GM13976 (cell line): Measurements from ENCODE around the gene NUDT14.

Source experiments
- DNase-seq: peaks from one replicate; pipeline ENCODE4 v3.0.0; 2012; ENCODE audit warnings: low spot score
- CTCF ChIP-seq: IDR thresholded peaks from 2 replicates; pipeline ENCODE4 v1.5.1; 2012; ENCODE audit warnings: borderline replicate concordance, mild to moderate bottlenecking; ENCODE audit not compliant: insufficient read depth; ENCODE audit errors: extremely low read depth, missing control alignments, control extremely low read depth
- in situ Hi-C: fragments of 300-500 bp; cut with MboI; formaldehyde crosslinking; loops from one replicate; pipeline ENCODE4 v1.12.0; 2022; ENCODE audit warnings: low sequenced_read_pairs, mixed read lengths, inconsistent platforms; ENCODE audit not compliant: unreplicated experiment

Gene NUDT14

GRCh38 chr14:105193916-105194782 is 13.0 kb upstream of the NUDT14 start:
- DNase-seq = no peak
- in situ Hi-C loops = no loop called here
- no peak for TF ChIP-seq CTCF

- no peak for DNase-seq
Measured at GRCh38 chr14:105192866-105193731, 12.0 kb upstream of the NUDT14 start.

GRCh38 chr14:105187935-105188524 is 6.9 kb upstream of the NUDT14 start:
- in situ Hi-C loops = no loop called here
- no peak for TF ChIP-seq CTCF
- no peak for DNase-seq

More at GRCh38 chr14:105192866-105193731, 12.0 kb upstream of the NUDT14 start:
- in situ Hi-C loops = no loop called here
- no peak for TF ChIP-seq CTCF

- in situ Hi-C loops = no loop called here
- DNase-seq = no peak
- TF ChIP-seq CTCF = no peak
Measured at GRCh38 chr14:105187116-105187515, 6.0 kb upstream of the NUDT14 start.

GRCh38 chr14:105185973-105186372 is 4.9 kb upstream of the NUDT14 start:
- no peak for TF ChIP-seq CTCF
- in situ Hi-C loops = no loop called here

GRCh38 chr14:105185001-105185400 is 3.9 kb upstream of the NUDT14 start:
- in situ Hi-C loops = no loop called here
- no peak for DNase-seq
- TF ChIP-seq CTCF = no peak

More at GRCh38 chr14:105185973-105186372, 4.9 kb upstream of the NUDT14 start:
- no peak for DNase-seq
